TTC549 (cell line): ENCODE measurements around the gene RAC2.
A peak's percentile ranks its signal among the peaks of the same experiment; 100 is the strongest.
"Not testable (repeated sequence)": the region's sequence is repeated elsewhere in the genome, so short reads cannot be mapped to it uniquely, and the experiment has no call there.

Source experiments
- FAIRE-seq: peaks from 2 replicates; lab custom pipeline; 2012; peaks lifted over from hg19 to GRCh38; lab: Jason Lieb, UNC

Gene RAC2

DNA sequence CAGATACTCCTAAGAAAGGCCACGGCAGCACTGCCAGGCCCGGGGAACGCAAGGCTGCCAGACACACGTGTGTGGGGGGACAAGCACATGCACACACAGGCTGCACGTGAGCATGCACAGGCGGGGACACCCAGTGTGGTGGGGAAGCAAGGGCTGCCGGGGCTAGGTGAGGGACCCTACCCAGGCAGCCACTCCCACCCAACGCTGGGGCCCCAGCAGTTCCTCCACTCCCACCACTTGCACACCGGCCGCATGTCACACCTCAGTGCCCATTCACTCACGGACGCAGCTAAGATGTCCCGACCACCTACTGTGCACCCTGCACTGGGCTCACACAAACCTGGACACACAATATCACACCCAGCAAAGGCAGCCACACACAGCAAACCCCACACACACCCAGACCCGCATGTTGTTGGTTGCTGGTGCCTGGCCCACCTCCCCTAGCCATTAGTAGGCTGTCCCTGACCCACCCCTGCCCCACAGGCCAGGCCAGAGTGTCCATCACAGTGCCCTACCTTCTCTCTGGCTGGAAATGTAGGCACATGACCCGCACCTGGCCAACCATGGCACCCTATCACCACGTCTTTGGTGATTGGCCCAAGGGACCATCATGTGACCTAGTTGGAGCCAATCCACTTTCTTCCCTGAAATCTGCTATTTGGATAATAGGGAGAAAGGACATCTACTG is 40.6 kb downstream of the RAC2 start:
- no peak for FAIRE-seq

DNA sequence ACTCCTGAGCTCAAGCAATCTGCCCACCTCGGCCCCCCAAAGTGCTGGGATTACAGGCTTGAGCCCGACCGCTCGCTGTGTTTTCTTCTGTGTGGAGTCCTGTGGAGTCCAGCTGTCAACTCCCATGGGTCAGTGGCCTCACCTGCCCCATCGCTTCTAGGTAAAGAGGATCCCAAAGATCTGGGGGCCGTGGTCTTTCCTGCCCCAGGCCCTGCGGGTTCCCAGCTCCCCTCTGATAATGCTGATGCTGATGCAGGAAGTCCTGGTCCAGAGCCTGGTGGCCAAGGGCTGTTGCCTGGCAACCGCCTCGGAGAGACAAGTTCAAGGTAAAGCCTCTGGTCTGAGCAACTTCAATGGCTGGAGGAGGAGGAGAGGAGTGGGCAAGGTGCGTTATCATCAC is 41.4 kb downstream of the RAC2 start:
- no peak for FAIRE-seq

DNA sequence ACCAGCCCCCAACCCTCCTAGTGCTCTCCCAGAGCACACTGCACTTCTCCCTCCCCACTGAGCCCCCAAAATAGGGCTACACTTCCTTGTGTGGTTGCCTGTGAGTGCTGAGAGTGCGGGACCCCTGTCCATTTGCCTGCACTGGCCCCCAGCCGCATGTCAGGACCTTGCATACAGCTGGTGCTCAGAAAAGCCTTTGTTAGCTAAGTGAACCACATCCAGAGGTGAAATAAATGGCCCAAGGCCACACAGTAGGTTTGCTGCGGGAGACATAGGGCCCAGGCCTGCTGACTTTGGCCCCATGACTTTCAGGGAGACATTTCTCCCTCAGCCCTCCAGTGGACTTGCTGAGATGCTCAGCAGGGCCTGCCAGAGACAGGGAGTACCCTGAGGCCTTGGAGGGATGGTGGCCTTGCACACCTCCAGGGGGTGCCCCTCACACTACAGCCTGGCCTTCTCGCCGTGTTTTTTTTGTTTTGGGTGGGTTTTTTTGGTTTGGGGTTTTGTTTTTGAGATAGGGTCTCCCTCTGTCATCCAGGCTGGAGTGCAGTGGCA is 42.0 kb downstream of the RAC2 start:
- no peak for FAIRE-seq

DNA sequence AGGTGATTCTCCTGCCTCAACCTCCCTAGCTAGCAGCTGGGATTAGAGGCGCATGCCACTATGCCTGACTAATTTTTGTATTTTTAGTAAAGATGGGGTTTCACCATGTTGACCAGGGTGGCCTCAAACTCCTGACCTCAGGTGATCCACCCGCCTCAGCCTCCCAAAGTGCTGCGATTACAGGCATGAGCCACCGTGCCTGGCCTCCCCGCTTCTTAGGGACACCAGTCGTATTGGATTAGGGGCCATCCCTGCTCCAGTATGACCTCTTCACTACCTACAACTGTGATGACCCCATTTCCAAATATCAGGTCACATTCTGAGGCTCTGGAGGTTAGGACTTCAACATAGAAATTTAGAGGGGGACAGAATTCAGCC is 42.6 kb downstream of the RAC2 start:
- not testable (repeated sequence) for FAIRE-seq

DNA sequence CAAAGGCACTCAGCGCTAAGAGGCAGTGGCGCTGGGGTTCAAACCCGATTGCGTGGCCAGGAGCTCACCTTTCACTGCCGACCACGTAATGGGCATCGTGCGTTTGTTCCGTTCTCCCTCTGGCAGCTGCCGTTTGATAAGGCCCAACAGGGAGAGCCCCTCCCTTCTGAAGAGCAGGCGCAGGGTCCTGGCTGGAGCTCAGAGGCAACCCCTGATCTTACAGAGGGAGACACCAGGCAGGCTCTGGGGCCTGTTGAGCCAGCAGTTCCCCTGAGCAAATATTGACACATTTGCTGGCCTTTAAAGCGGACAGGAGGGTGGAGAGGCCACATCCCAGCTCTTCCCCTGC is 44.3 kb downstream of the RAC2 start:
- FAIRE-seq = no peak

DNA sequence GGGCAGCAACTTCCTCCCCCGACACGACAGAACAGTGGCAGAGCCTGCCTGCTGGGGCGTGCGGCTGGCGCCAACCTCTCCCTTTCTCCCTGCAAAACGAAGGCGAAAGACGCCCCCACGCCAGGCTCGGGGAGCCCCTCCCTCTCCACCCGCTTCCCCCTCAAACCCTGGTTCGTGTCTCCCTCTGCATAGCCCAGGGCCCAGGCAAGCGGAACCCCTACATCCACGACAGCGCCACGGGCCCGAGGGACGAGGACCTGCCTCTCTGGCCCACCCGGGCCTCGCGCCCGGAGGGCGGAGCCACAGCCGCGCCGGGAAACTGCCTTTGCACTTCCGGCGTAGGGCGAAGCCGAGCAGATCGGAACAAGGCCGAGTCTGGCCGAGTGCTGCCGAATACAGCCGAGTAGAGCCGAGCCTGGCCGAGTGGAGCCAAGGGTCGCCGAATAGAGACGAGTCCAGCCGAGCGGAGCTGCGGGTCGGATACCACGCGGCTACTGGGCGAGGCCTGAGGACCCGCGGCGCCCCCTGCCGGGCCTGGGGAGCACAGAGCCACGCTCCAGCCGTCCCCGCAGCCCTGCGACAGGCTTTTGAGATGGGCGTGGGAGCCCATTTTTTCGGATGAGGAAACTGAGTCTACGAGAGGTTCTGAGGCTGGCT is 44.8 kb downstream of the RAC2 start:
- FAIRE-seq = peak; percentile 91

DNA sequence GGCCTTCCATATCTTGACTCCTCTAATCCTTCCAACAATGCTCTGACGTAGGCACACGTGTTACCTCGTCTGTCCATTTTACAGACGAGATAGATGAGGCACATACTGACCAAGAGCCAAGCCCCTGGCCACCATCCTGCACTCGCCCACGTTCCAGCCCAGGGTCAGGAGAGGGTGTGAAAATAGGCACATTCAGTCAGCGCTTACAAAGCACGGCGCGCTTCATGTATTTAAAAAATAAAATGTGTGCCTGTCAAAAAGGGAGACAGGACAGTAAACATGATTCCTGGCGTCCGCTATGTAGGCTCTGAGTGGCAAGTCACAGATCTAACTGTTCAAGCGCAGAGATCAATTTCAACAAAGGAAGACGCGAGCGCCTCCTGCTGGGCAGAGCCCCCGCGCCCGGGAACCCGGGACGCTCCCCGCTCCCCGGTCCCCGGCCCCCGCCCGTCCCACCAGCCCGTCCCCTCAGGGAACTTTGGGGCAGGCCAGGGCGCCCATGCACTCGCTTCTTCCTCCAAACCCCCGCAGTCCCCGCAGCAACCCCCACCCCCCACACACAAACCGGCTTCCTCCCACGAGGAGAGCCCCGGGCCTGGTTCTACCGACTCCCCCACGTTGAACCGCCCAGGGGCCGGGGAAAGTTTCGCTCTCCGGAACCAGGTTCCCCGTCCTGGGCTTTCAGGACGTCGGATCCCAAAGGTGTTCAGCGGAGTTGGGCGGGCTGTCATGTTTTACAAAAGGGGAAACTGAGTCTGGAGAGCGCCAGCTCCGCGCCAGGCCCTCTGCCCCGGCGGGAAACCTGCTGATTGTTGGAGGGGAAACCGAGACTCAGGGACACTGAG is 45.6 kb downstream of the RAC2 start:
- FAIRE-seq = no peak

DNA sequence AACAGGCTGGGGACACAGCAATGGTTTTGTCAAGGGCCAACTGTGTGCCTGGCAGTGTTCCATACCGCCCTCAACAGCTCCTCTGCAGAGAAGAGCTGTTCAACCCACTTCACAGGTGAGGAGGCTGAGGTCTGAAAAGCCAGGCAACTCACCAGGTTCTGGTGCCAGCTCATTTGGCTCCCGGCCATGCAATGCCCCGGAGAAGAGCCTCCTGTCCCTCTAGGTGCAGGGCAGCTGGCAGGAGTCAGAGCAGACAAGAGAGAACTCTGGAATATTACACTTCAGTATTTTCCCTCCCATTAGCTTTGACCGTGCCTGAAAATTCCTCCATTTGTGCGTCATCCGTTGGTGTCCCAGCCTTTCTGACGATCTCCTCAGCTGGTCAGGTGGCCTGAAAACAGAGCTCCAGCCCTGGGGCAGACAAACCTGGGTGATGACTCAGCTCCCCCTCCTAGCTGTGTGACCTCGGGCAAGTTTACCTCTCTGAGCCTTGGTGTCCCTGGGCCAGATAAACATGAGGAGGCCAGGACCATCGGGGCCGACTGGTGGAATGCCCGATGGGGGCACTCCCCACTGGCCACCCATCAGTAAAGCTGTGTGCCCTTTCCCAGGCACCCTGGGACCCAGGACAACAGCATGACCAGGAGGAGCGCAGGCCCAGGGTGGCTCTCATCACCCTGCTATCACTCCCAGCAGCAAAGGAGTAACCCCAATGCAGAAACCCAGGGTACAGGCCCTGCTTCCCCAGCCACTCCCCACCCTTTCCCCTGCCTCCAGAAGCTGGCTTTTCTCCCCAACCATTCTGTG is 46.4 kb downstream of the RAC2 start:
- FAIRE-seq = no peak

DNA sequence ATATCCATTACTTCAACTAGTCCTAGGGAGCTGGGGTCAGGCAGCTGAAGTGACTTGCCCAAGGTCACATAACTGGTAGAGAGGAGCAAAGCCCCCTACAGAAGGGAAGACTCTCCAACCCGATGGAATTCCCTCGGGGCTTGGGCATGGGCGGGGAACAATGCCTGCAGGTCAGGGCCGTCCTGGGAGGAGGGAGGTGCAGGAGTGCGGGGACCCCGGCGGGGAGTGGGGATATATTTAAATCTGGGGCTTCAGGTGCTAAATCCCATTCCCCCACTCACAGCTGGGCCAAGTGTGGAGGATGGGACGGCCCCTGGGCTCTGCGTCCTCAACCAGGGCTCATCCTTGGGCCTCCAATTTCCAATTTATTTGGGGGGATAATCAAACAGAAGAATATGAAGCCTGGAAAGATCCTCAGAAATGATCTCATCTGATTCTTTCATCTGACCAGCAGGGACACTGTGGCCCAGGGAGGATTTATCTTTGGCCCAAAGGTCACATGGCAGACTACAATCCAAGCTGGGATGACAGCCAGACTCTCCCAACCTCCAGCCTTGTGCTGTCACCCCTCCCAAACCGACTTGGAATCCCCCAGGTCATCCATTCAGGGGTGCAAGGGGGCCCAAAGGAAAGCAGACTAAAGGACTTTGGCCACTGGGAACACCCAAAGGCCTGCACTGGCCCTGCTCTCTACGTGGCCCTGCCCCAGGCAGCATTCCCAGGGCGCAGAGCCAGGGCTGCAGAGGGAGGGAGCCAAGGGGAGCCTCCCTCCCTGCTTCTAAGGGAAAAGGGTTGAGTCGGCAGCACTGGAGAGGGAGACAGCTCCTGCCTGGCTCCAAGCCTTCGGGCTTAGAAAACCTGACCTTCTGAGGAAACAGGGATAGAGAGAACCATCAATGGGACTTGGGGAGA is 47.3 kb downstream of the RAC2 start:
- no peak for FAIRE-seq

DNA sequence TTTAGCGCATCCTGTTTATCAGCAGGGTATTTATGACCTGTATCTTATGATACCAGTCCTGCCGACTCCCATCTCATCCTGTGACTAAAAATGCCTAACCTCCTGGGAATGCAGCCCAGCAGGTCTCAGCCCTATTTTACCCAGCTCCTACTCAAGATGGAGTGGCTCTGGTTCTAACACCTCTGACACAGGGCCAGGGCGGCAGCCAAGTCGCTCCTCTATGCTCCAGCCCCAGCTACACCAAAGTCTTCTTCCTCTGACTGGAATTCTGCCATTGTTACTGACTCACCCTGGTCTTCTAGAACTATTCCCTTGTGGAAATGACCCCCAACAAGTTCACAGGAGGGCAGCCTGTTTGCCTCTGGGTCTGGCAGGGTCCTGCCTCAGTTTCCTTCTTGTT is 48.1 kb downstream of the RAC2 start:
- FAIRE-seq = no peak

DNA sequence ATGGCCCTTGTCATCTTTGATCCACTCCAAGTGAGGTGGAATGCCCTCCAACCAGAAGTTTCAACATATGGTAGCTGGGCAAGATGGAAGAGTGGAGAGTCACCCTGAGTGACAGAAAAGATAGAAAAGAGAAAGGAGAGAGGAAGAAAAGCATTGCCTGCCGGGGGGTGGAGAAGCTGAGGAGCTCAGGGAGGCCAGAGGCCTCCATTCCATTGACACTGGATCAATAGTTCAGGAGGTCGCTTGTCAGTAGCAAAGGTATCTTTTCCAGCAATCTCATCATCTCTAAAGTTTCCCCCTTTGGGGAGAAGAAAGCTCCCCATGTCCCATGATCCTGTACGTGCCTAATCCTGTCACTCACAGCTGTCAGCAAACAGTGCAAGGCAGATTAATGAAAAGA is 49.3 kb downstream of the RAC2 start:
- FAIRE-seq = no peak

DNA sequence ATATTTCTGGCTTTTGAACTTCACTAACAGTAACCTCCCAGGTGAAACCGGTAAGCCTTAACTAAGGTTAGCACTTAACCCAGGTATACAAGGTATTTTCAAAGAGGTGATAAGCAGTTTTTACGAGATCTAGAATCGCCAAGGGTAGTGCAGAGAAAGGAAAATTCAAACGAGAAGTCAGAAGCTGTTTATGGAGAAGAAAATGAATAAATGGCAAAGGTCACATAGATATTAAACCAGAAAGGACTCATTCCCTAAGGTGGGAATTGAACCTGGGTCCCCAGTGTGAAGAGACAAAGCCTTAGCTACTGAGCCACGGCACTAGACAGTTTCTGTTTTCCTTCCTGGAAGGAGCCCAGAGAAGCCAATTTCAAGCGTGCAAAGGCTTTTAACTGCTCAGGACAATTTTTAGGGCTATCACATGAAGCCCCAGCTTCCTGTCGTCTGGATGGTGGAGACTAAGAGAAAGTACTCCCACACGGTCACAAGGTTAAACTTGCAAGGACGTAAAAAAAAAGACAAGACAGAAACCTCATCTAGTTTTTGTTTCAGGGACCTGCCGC is 50.4 kb downstream of the RAC2 start:
- no peak for FAIRE-seq

DNA sequence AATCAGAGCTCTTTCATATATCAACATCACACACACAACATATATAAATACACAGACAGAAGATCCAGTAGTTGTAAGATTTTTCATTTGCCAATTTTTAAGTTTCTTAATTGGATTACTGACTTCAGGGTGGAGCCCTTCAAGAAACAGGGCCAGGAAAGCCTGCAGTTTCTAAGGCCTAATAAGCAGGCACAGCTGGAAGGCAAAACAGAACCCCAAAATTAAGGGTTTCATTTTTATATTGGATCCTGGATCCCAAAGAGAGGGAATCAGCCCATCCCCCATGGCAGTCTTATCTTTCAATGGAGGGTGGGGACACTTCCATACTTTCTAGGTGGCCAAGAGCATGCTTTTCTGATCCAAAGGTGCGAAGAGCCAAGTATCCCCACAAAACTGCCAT is 51.3 kb downstream of the RAC2 start:
- FAIRE-seq = no peak

DNA sequence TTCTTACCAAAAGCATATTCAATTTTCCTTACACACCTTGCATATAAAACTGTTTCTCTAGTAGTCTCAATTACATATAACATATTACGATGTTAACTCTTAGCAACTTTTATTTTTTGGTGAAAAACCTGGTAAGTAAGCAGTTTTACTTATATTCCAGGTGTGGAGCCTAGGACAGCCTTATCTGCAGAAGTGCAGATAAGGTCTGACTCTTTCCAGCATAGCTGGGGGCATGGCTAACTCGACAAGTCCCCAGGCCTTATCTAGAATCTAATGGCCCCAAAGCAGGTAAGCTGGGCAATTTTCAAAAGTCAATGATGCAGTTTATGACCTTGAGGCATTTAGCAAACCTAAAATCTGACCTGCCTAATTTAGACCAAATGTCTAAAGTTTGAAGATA is 51.9 kb downstream of the RAC2 start:
- FAIRE-seq = no peak

DNA sequence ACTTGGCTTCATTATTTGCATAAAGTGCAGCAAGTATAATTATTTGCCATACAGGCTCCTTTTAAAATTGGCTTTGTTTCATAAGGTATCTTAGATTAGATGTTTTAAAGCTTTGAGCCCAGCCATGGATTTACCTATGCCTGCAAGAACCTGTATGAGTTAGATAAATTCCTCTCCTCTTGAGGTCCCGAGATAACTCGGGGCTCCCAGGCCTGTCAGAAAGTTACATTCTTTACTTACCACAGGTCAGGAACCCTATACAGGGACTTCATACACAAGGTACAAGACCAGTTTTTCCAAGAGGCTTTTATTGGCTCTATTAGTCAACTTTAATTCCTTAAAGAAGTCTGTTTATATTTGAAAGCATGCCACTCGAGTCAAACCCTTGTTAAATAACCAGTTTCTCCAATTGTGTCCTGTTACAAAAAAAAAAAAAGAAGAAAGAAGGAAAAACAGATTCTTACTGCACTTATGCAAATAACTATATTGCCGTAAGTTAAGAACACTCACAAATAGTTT is 53.7 kb downstream of the RAC2 start:
- no peak for FAIRE-seq

DNA sequence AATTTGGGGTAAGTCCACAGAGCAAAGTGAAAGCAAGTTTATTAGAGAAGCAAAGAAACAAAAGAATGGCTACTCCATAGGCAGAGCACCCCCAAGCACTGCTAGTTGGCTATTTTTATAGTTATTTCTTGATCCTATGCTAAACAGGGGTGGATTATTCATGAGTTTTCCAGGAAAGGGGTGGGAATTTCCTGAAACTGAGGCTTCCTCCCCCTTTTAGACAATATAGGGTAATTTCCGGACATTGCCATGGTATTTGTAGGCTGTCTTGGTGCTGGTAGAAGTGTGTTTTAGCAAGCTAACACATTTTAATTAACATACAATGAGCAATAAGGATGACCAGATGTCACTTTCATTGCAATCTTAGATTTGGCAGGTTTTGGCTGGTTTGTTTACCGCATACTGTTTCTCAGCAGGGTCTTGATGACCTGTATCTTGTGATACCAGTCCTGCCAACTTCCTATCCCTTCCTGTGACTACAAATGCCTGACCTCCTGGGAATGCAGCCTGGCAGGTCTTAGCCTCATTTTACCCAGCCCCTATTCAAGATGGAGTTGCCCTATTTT is 55.1 kb downstream of the RAC2 start:
- no peak for FAIRE-seq

DNA sequence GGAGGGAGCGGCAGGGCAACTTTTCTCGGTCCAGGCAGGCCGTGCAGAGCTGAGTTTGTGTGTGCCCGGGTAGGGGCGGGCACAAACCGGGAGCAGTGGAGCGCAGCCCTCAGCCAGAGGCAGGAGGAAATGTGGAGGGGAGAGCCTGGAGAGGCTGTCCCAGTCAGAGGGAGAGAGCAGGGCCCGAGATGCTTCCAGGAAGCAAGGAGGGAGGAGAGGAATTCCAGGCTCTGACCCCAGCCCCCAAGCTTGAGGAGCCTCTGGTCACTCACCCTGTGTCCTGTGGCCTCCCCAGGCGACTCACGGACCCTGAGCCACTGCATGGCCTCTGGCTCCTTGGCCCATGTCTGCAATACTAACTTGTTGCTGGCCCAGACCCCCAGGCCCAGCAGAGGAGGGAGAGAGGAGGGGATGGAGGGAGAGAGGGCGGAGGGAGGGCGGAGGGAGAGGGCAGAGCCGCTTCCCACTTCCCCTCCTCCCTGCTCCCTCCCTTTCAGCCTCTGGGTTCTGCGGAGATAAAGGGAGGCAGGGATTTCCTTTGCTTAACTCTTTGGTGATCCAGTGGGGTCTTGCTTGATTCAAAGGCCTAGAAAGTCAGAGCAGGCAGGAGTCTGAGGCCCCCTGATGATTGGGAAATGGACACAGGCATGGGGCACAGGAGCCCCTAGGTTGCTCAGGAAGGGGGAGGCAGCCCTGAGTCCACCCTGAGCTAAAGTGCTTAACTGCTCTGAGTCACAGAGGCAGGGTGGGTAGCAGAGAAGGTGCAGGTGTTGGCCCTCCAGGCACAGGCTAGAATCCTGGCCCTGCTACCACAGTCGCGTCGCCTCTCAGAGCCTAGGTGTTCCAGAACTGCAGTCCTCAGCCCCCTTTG is 55.9 kb downstream of the RAC2 start, which contains the start of gene C1QTNF6:
TSS of gene C1QTNF6 (minus strand) at position 357 of the 871 bp plus-strand sequence. CDS start at position 323, 34 bp downstream.
- FAIRE-seq = no peak

DNA sequence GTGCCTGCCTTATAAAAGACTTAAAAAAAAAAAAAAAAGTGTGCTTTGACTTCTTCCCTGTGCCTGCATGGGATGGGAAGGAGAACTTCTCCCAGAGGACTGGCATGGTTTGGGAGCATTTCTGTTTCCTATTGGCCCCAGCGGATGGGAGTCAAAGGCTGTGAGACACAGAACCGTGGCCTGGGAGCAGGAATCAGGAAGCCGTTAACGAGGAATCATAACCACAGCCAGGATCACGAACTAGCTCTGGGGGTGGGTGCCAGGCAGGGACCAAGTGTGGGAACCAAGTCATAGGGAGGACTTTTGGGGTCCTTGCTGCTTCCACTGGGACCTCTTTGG is 56.5 kb downstream of the RAC2 start:
- no peak for FAIRE-seq

DNA sequence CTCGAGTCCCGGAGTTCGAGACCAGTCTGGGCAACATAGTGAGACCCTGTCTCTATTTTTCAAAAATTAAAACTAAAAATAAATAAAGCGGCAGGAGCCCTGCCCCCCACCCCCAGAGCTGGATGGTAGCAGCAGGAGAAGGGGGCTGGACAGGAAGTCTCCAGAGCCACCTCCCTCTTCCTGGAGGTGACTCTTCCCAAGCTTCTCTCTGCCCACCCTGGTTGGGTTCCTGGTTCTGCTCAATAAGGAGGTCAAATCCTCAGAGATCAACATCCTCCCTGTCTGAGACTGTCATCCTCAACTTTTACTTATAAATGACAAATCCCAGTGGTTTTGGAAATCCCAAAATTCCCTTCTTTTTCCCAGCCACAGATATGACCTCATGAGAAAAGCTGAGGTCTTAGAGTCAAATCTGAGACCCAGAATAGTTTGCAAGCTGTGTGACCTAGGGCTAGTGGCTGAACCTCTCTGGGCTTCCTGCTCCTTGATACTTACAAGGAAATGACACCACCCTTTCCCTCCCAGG is 57.0 kb downstream of the RAC2 start:
- no peak for FAIRE-seq
